Activated B cell treated with CpG ODN at 0.5 μM for 24 hours (primary cell): ENCODE data around the gene FRAT1. TPM values are rescaled to one million over a fixed set of nuclear protein-coding genes. Genes with fewer than 3 reads are reported as not detected.
"Not testable (repeated sequence)": the region's sequence is repeated elsewhere in the genome, so short reads cannot be mapped to it uniquely, and the experiment has no call there.

Experiments used
- ATAC-seq: fragments of 200-7000 bp; cut with Tn5 transposase; one replicate; pipeline ENCODE4 v1.10.0; 2021; ENCODE audit warnings: low read depth, mild to moderate bottlenecking, moderate library complexity
- CTCF ChIA-PET: fragments of 350-600 bp; sonication (Branson Sonifier 250); formaldehyde crosslinking; loops from one replicate; lab custom pipeline; 2021; ENCODE audit warnings: antibody characterized with exemption; lab: Charles Lee
- POLR2A ChIA-PET: fragments of 350-600 bp; sonication (Branson Sonifier 250); formaldehyde crosslinking; loops from one replicate; lab custom pipeline; 2021; ENCODE audit warnings: antibody characterized with exemption; lab: Charles Lee
- DNase-seq: peaks from one replicate; pipeline ENCODE4 v3.0.0; 2022
- H3K27ac Mint-ChIP-seq: one replicate; pipeline ENCODE4 v1.8.0; 2020; ENCODE audit warnings: mixed read lengths
- H3K27me3 Mint-ChIP-seq: one replicate; pipeline ENCODE4 v1.8.0; 2021; ENCODE audit warnings: mixed read lengths
- H3K36me3 Mint-ChIP-seq: one replicate; pipeline ENCODE4 v1.8.0; 2021; ENCODE audit warnings: low read depth, mixed read lengths
- H3K4me1 Mint-ChIP-seq: one replicate; pipeline ENCODE4 v1.8.0; 2021; ENCODE audit warnings: mixed read lengths
- H3K4me3 Mint-ChIP-seq: one replicate; pipeline ENCODE4 v1.8.0; 2020; ENCODE audit warnings: mild to moderate bottlenecking, mixed read lengths
- H3K9me3 Mint-ChIP-seq: one replicate; pipeline ENCODE4 v1.8.0; 2020; ENCODE audit warnings: mixed read lengths
- intact Hi-C: fragments of 100-400 bp; cut with micrococcal nuclease; formaldehyde crosslinking; loops from one replicate; pipeline ENCODE4 v1.15.1; 2024
- total RNA-seq: library from RNA; stranded (reverse); gene quantifications from 2 replicates; pipeline ENCODE4 v1.2.3, GENCODE V29; 2022
- TF ChIP-seq, protein P1 (sequence below): fragments of 200-600 bp; IDR thresholded peaks from one replicate; pipeline ENCODE4 v1.8.0; 2022; ENCODE audit warnings: antibody characterized with exemption, mild to moderate bottlenecking

Gene FRAT1
- total RNA-seq, 1 donor from 2014 or later, result 6.9 TPM

DNA sequence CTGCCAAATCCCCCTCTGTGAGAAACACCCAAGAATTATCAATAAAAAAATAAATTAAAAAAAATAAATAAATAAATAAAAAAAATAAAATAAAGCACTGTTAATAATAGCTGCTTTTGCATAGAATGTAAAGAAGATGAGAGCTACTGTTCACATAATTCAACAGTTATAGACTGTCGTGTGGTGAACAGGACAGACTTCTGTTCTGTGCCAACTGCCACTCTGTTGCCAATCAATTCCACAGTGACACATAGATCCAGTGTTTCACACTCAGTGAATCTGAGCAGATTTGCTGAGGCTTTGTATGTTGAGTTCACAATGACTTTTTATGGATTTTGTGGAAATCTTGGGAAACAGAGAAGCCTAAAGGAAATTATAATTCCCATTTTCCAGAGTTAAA, 41.5 kb upstream of the FRAT1 start:
- Mint-ChIP-seq H3K27me3 (no peaks in the 10 kb centered on the region), H3K36me3 (no peaks in the 10 kb centered on the region), H3K4me3 (no peak overlapping the region), H3K4me1 (peaks cover 20% of the 10 kb centered on the region), H3K9me3 (no peaks in the 10 kb centered on the region), H3K27ac (no peak overlapping the region)
- ChIA-PET POLR2A (no interaction called here), CTCF (interaction anchor here (2.1 kb wide), 1 partner anchor 43 kb away, joined by 9 read pairs; no protein-coding TSS in a partner anchor)
- DNase-seq (no peak), ATAC-seq (no peak)
- TF ChIP-seq, protein P1, sequence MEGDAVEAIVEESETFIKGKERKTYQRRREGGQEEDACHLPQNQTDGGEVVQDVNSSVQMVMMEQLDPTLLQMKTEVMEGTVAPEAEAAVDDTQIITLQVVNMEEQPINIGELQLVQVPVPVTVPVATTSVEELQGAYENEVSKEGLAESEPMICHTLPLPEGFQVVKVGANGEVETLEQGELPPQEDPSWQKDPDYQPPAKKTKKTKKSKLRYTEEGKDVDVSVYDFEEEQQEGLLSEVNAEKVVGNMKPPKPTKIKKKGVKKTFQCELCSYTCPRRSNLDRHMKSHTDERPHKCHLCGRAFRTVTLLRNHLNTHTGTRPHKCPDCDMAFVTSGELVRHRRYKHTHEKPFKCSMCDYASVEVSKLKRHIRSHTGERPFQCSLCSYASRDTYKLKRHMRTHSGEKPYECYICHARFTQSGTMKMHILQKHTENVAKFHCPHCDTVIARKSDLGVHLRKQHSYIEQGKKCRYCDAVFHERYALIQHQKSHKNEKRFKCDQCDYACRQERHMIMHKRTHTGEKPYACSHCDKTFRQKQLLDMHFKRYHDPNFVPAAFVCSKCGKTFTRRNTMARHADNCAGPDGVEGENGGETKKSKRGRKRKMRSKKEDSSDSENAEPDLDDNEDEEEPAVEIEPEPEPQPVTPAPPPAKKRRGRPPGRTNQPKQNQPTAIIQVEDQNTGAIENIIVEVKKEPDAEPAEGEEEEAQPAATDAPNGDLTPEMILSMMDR, result no peak
- intact Hi-C loops, result loop anchor here (5.0 to 10.0 kb wide), 2 partner anchors 40 to 277 kb away; partner anchors contain the start of gene FRAT1

DNA sequence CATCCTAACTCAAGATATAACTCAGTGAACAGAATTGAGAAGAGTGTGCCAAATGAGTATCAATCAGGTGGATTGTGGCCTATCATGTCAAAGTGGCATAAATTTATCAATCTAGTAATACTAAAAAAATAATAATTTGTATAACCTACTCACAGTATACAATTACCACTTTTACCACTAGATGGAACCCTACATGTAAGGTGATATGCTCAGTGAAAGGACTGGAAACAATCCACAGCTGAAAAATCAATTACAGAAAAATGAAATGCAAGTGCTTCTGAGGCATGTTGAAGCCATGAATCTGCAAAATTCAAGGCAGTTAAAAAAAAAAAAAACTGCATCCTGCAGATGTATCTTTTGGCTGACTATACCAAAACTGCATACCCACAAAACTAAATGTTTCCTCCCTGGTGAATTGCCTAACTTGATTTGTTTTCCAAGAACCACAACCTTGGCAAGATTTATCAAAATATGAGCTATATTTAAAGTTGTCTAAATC, 40.5 kb upstream of the FRAT1 start:
- ATAC-seq, result peak; percentile 67
- no peak for DNase-seq
- Mint-ChIP-seq H3K36me3 (no peaks in the 10 kb centered on the region), H3K4me3 (no peak overlapping the region), H3K9me3 (no peaks in the 10 kb centered on the region), H3K27ac (no peak overlapping the region), H3K27me3 (no peaks in the 10 kb centered on the region), H3K4me1 (peaks cover 20% of the 10 kb centered on the region)
- intact Hi-C loops, result loop anchor here (2.0 to 10.0 kb wide), 4 partner anchors 14 to 276 kb away; partner anchors contain the start of genes ARHGAP19 and FRAT1
- ChIA-PET POLR2A (interaction anchor here (0.7 to 1.0 kb wide), 3 partner anchors 74 to 113 kb away, joined by 3 to 4 read pairs (median 4); no protein-coding TSS in a partner anchor), CTCF (interaction anchor here (0.6 to 2.1 kb wide), 20 partner anchors 8 to 458 kb away, joined by 3 to 9 read pairs (median 3); partner anchors contain the start of genes ARHGAP19, FRAT2 and RRP12)
- TF ChIP-seq, protein P1, result peak; percentile 49

DNA sequence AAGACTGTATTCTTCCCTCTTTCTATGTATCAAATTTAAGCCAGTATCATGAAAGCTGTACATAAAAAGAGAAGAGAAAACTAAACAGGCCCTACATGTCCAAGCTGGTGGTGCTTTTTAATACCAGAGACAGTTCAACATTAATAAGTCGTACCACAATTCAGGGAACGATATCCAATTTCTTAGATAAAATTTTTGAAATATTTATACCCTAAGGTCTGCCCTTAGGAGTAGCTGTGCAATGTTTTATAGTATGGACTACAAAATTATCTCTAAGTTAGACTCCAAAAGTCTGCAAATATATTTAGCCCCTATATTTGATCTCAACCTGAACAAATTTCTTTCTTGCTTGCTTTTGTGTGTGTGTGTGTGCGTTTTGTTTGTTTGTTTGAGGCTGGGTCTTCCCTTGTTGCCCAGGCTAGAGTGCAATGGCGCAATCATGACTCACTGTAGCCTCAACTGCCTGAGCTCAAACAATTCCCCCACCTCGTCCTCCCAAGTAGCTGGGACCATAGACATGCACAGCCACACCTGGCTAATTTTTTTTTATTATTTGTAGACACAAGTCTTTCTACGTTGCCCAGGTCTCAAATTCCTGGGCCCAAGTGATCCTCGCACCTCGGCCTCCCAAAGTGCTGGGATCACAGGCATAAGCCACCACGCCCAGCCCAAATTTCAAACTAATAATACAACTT, 39.8 kb upstream of the FRAT1 start:
- peaks cover 20% of the 10 kb centered on the region for H3K4me1 Mint-ChIP-seq
- H3K27me3 Mint-ChIP-seq, result no peaks in the 10 kb centered on the region
- no peak overlapping the region for H3K27ac Mint-ChIP-seq
- intact Hi-C loops, result loop anchor here (2.0 to 10.0 kb wide), 4 partner anchors 14 to 276 kb away; partner anchors contain the start of genes ARHGAP19 and FRAT1
- no peaks in the 10 kb centered on the region for H3K9me3 Mint-ChIP-seq
- CTCF ChIA-PET, result interaction anchor here (0.6 to 2.1 kb wide), 20 partner anchors 8 to 457 kb away, joined by 3 to 9 read pairs (median 3); partner anchors contain the start of genes ARHGAP19, FRAT2 and RRP12
- DNase-seq (no peak), ATAC-seq (no peak)
- TF ChIP-seq, protein P1, result no peak
- POLR2A ChIA-PET, result interaction anchor here (0.7 to 1.0 kb wide), 2 partner anchors 74 to 114 kb away, joined by 3 to 4 read pairs; no protein-coding TSS in a partner anchor
- H3K4me3 Mint-ChIP-seq, result no peak overlapping the region
- H3K36me3 Mint-ChIP-seq, result no peaks in the 10 kb centered on the region

DNA sequence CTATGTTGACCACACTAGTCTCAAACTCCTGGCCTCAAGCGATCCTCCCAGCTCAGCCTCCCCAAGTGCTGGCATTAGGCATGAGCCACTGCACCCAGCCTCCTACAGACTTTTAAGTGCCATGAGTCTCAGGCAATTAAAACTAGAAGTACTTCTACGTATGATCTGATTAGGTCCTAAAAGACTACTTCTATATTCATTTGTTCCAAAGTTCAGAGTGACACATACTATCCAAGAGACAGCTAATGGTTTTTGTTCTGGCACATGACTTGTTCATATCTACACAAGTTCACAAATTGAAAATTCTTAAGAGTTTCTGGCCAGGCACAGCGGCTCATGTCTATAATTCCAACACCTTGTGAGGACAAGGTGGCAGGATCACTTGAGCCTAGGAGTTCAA, 38.3 kb upstream of the FRAT1 start:
- Mint-ChIP-seq H3K4me1 (peaks cover 17% of the 10 kb centered on the region), H3K27me3 (no peaks in the 10 kb centered on the region), H3K9me3 (no peaks in the 10 kb centered on the region), H3K4me3 (no peak overlapping the region), H3K27ac (no peak overlapping the region), H3K36me3 (no peaks in the 10 kb centered on the region)
- TF ChIP-seq, protein P1, result no peak
- intact Hi-C loops, result no loop called here
- ChIA-PET POLR2A (no interaction called here), CTCF (no interaction called here)
- DNase-seq (no peak), ATAC-seq (no peak)

DNA sequence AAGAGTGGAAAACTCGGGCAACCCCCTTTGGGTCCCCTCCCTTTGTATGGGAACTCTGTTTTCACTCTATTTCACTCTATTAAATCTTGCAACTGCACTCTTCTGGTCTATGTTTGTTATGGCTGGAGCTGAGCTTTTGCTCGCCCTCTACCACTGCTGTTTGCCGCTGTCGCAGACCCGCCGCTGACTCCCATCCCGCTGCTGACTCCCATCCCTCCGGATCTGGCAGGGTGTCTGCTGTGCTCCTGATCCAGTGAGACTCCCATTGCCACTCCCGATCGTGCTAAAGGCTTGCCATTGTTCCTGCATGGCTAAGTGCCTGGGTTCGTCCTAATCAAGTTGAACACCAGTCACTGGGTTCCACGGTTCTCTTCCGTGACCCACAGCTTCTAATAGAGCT, 29.0 kb upstream of the FRAT1 start:
- H3K4me1 Mint-ChIP-seq, result peaks cover 19% of the 10 kb centered on the region
- H3K27me3 Mint-ChIP-seq, CTCF ChIA-PET, H3K27ac Mint-ChIP-seq, H3K9me3 Mint-ChIP-seq, H3K4me3 Mint-ChIP-seq, DNase-seq, H3K36me3 Mint-ChIP-seq, ATAC-seq, POLR2A ChIA-PET: not testable (repeated sequence)
- intact Hi-C loops, result loop anchor here (5.0 kb wide), 1 partner anchor 842 kb away; the partner anchor contains the start of gene R3HCC1L

DNA sequence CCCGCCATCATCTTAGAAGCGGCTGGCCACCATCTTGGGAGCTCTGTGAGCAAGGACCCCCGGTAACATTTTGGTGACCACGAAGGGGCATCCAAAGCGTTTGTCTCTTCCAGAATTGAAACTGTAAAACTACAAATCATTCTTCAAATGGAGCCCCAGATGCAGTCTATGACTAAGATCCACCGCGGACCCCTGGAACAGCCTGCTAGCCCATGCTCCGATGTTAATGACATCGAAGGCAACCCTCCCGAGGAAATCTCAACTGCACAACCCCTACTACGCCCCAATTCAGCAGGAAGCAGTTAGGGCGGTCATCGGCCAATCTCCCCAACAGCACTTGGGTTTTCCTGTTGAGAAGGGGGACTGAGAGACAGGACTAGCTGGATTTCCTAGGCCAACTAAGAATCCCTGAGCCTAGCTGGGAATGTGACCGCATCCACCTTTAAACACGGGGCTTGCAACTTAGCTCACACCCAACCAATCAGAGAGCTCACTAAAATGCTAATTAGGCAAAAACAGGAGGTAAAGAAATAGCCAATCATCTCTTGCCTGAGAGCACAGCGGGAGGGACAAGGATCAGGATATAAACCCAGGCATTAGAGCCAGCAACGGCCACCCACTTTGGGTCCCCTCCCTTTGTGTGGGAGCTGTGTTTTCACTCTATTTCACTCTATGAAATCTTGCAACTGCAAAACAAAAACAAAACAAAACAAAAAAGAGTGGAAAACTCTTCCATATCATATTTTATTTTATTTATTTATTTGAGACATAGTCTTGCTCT, 28.3 kb upstream of the FRAT1 start:
- peaks cover 19% of the 10 kb centered on the region for H3K4me1 Mint-ChIP-seq
- DNase-seq, H3K9me3 Mint-ChIP-seq, H3K27me3 Mint-ChIP-seq, POLR2A ChIA-PET, ATAC-seq, CTCF ChIA-PET, H3K36me3 Mint-ChIP-seq, H3K27ac Mint-ChIP-seq: not testable (repeated sequence)
- peak overlapping the region; percentile 46 for H3K4me3 Mint-ChIP-seq
- intact Hi-C loops, result loop anchor here (5.0 kb wide), 1 partner anchor 842 kb away; the partner anchor contains the start of gene R3HCC1L
